NOMO-1 treated with dmso at 0.1 percent for 144 hours (cell line): ENCODE results near the gene HOXC5.
A peak's percentile ranks its signal among the peaks of the same experiment; 100 is the strongest.

ENCODE experiments used
- DNase-seq: peaks from one replicate; lab custom pipeline; 2025; ENCODE audit not compliant: unreplicated experiment; lab: John Stamatoyannopoulos, UW

The HOXC5 gene

GRCh38 chr12:54019091-54019811 lies 13.6 kb upstream of the HOXC5 start:
- no peak for DNase-seq

- no peak for DNase-seq
These were observed 12.8 kb upstream of the HOXC5 start for GRCh38 chr12:54019924-54020590.

DNA sequence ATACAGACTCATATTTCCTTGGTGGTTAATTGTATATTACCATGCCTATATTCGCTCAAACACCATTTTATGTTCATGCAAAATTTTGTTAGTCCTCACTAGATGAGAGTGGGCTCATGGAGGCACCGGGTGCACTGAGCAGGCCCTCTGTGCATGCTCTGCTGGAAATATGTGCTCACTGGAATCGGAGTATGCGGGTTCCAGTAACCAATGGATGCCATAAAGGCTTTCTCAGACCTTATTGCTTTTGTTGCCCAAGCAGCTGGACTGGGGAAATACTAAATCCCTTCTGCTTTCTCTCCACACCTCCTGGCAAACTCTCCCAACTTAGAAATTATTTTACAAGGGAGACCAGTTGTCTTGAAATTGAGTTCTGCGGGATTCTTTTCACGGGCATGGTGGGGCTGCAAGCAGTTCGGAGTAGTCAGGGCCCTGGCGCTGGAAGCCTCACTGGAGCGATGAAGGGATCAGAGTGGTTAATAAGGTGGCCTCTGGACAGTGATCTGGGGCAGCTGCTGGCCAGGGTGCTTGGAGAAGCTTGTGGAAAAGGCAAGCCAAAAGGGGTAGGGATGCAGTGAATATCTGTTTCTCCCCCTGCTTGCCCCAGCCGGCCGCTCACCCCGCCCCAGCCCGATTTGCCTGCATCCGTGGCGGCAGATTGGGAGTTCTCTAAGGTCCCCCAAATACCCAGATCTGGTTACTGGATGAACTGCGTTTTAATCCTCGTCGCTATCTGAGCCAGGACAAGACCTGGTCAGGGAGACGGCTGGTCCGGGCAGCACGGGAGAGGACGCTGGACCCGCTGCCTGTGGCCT lies 12.1 kb upstream of the HOXC5 start:
- DNase-seq, result no peak

GRCh38 chr12:54021432-54022013 lies 11.3 kb upstream of the HOXC5 start:
- DNase-seq, result no peak

DNA sequence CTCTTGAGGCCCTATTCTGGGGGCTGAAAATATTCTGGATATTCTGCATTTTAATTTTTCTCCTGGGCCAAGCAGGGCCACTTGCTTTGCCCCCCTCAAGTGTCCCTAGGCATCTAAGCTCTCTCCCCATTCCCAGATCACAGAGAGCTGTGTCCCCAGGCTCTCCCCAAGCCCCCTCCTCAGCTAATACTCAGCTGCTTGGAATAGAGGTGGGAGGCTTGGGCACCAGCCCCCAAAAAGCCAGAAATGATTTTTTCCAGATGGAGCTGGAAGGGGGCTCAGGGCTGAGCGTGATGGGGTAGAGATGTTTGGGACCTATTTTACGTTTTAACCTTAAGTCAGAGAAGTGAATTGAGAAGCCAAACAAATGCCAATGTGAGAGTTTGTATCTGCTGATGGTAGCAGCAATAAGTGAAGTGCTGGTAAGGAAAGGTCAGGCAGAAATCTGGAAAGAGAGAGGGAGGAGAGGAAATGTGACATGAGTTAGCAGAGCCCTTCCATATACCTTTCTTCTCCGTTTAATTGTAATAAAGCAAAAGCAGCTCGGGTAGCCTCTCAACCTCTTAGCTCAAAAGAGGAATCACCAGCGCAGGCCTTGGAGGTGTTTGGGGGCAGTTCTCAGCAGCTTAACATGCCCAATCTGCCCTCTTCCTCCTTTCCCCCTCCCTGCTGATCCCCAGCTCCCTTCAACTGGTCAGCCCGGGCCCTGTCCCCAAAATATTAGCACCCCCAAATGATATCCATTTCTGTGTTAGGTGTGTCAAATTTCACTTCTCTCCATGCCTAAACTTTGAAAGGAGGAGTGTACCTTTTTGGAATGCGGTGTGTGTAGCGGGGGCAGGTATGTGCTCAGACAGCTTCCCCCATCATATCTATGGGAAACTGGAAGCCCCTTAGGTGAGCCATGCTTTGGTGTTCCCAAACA lies 9.6 kb upstream of the HOXC5 start:
- DNase-seq, result no peak

- DNase-seq, result no peak
These were observed 8.7 kb upstream of the HOXC5 start for GRCh38 chr12:54024127-54024526.

DNA sequence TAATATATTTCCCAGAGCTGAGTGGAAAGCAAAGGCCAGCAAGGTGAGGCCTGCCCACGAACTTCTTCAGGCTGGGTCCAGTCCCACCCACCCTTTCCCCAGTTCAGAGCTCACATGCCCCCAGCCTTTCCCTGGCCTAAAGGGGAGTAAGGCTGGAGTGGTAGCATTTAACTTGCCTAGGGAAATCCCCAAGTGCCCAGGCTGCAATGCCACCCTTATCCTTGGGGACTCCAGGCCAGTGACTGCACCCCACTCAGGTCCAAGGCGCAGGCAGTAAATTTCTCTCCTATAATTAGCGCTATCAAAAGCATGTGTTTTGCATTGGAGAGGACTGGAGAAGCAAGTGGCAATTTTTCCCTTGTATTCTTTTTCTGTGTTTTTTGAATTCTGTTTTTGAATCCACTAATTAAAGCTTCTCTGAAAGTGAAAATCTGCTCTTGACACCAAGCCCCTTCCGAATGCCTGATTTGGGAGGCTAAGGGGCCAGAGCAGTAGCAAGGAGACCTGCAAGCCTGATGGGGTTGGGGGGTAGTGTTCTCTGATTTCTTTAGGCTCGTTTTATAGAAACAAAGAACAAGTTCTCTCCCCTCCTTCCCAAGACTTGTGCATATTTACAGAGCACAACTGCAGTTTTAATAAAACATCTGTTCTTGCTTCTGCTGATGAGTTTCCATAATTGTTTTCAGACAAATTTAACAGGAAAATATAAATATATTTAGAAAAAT lies 8.1 kb upstream of the HOXC5 start:
- DNase-seq, result no peak

GRCh38 chr12:54025499-54026405 lies 7.1 kb upstream of the HOXC5 start:
- DNase-seq, result no peak

GRCh38 chr12:54026640-54027441 lies 6.0 kb upstream of the HOXC5 start:
- peak; percentile 57 for DNase-seq

- no peak for DNase-seq
These were observed 5.4 kb upstream of the HOXC5 start for GRCh38 chr12:54027442-54027786.

- DNase-seq, result peak; percentile 75
These were observed 4.3 kb upstream of the HOXC5 start, which contains the start of gene HOXC6 for GRCh38 chr12:54028314-54029201. TSS of gene HOXC6 (plus strand) at chr12:54028440. CDS start at chr12:54028522, 82 bp downstream.

DNA sequence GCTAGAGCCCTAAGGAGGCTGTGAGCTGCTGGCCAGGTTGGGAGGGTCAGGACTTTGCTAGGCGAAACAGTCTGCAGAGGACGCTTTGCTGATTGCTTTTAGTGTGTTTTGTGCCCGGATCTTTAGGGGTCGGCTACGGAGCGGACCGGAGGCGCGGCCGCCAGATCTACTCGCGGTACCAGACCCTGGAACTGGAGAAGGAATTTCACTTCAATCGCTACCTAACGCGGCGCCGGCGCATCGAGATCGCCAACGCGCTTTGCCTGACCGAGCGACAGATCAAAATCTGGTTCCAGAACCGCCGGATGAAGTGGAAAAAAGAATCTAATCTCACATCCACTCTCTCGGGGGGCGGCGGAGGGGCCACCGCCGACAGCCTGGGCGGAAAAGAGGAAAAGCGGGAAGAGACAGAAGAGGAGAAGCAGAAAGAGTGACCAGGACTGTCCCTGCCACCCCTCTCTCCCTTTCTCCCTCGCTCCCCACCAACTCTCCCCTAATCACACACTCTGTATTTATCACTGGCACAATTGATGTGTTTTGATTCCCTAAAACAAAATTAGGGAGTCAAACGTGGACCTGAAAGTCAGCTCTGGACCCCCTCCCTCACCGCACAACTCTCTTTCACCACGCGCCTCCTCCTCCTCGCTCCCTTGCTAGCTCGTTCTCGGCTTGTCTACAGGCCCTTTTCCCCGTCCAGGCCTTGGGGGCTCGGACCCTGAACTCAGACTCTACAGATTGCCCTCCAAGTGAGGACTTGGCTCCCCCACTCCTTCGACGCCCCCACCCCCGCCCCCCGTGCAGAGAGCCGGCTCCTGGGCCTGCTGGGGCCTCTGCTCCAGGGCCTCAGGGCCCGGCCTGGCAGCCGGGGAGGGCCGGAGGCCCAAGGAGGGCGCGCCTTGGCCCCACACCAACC lies 3.1 kb upstream of the HOXC5 start:
- DNase-seq, result no peak

GRCh38 chr12:54030442-54030801 lies 2.4 kb upstream of the HOXC5 start:
- no peak for DNase-seq

GRCh38 chr12:54030889-54031471 lies 1.9 kb upstream of the HOXC5 start:
- DNase-seq, result no peak

DNA sequence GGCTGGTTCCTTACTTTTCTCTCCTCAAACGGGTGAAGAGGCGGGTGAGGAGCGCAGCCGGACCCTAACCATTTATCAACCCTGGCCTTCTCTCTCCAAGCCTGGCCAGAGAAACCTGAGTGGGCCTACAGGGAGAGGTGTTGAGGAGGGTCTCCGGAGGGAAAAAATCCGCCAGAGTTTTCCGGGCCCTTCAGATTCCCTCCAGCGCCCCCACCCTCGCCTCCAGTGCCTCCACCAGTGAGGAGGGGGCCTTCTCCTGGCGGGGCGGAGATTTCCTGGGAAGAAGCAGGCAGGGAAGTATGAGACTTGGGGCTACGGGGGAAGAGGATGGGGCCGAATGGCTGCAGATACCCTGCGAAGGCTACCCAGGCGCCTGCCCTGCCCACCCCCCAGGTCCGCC lies 1.4 kb upstream of the HOXC5 start:
- no peak for DNase-seq
